ENCODE results near the gene TMPRSS7.
A peak's percentile ranks its signal among the peaks of the same experiment; 100 is the strongest.

Gene TMPRSS7

GRCh38 chr3:112003321-112004080 lies 31.0 kb upstream of the TMPRSS7 start:
- CTCF ChIA-PET: interaction anchor here (0.7 to 6.9 kb wide), 9 partner anchors 9 to 334 kb away, joined by 3 to 55 read pairs (median 5); no protein-coding TSS in a partner anchor
- H3K4me3 Mint-ChIP-seq: no peak overlapping the region
- DNase-seq: no peak
- H3K9me3 Mint-ChIP-seq: no peaks in the 10 kb centered on the region
- no peak overlapping the region for H3K27ac Mint-ChIP-seq
- peaks cover 29% of the 10 kb centered on the region for H3K4me1 Mint-ChIP-seq
- H3K27me3 Mint-ChIP-seq: peaks cover 12% of the 10 kb centered on the region
- no peaks in the 10 kb centered on the region for H3K36me3 Mint-ChIP-seq

DNA sequence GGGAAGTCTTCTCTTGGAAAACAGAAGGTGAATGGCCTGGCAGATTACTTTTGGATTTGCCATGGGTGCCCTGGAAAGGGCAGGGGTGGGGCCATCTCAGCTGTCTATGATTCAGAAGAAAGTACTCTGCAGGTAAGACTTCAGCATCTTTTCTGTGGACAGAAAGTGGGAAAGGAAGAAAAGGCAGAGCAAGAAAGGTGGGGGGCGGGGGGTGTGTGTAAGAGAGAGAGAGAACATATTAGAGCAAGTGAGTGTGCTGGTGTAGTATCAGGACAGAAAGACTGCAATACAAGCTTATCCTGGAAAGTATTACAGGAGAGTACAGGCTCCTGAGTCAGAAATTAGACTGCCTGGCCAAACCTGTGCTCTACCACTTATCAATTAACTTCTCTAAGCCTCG lies 30.3 kb upstream of the TMPRSS7 start:
- Mint-ChIP-seq H3K27me3 (peaks cover 5% of the 10 kb centered on the region), H3K4me1 (peaks cover 23% of the 10 kb centered on the region), H3K27ac (no peak overlapping the region), H3K36me3 (no peaks in the 10 kb centered on the region), H3K9me3 (no peaks in the 10 kb centered on the region), H3K4me3 (no peak overlapping the region)
- CTCF ChIA-PET: interaction anchor here (1.0 to 2.3 kb wide), 5 partner anchors 9 to 335 kb away, joined by 4 to 7 read pairs (median 6); no protein-coding TSS in a partner anchor
- DNase-seq: no peak

- H3K9me3 Mint-ChIP-seq: no peaks in the 10 kb centered on the region
- H3K27ac Mint-ChIP-seq: no peak overlapping the region
- no peaks in the 10 kb centered on the region for H3K27me3 Mint-ChIP-seq
- H3K4me3 Mint-ChIP-seq: no peak overlapping the region
- no peak for DNase-seq
- CTCF ChIA-PET: interaction anchor here (1.0 to 1.1 kb wide), 3 partner anchors 8 to 15 kb away, joined by 4 to 6 read pairs (median 6); no protein-coding TSS in a partner anchor
- H3K4me1 Mint-ChIP-seq: peaks cover 20% of the 10 kb centered on the region
- no peaks in the 10 kb centered on the region for H3K36me3 Mint-ChIP-seq
These were observed 29.9 kb upstream of the TMPRSS7 start for GRCh38 chr3:112004669-112005068.

GRCh38 chr3:112005091-112005672 lies 29.4 kb upstream of the TMPRSS7 start:
- no peaks in the 10 kb centered on the region for H3K9me3 Mint-ChIP-seq
- CTCF ChIA-PET: interaction anchor here (1.0 kb wide), 1 partner anchor 16 kb away, joined by 6 read pairs; no protein-coding TSS in a partner anchor
- peaks cover 18% of the 10 kb centered on the region for H3K4me1 Mint-ChIP-seq
- no peak for DNase-seq
- no peaks in the 10 kb centered on the region for H3K36me3 Mint-ChIP-seq
- no peak overlapping the region for H3K27ac Mint-ChIP-seq
- no peak overlapping the region for H3K4me3 Mint-ChIP-seq
- no peaks in the 10 kb centered on the region for H3K27me3 Mint-ChIP-seq

DNA sequence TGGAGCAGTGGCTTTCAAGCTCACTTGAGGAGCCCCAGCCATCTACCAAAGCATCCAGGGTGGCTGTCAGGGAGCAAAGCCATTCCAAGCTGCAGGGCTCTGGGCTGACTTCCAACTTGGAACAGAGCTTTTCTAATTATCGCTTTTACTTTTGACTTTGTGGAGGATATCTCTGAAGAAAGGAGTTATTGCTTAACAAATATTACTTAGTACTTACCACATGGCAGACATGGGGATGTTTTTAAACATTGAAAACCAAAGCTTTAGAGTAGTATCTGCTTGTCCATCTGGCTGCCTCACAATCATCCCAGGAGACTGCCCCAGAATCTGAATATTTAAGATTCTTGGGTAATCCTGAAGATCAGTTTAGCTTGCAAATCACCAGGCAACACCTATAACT lies 26.9 kb upstream of the TMPRSS7 start:
- no peak for DNase-seq
- Mint-ChIP-seq H3K4me3 (no peak overlapping the region), H3K27me3 (no peaks in the 10 kb centered on the region), H3K9me3 (no peaks in the 10 kb centered on the region), H3K36me3 (no peaks in the 10 kb centered on the region), H3K4me1 (peaks cover 14% of the 10 kb centered on the region), H3K27ac (no peak overlapping the region)
- CTCF ChIA-PET: interaction anchor here (1.5 to 2.8 kb wide), 4 partner anchors 17 to 290 kb away, joined by 3 to 13 read pairs (median 6); no protein-coding TSS in a partner anchor

- Mint-ChIP-seq H3K9me3 (no peaks in the 10 kb centered on the region), H3K27ac (no peak overlapping the region), H3K4me3 (no peak overlapping the region), H3K4me1 (peaks cover 13% of the 10 kb centered on the region), H3K36me3 (no peaks in the 10 kb centered on the region), H3K27me3 (no peaks in the 10 kb centered on the region)
- DNase-seq: no peak
- CTCF ChIA-PET: interaction anchor here (0.7 to 8.2 kb wide), 2 partner anchors 21 to 38 kb away, joined by 3 to 137 read pairs; no protein-coding TSS in a partner anchor
These were observed 24.9 kb upstream of the TMPRSS7 start for GRCh38 chr3:112009670-112010069.

DNA sequence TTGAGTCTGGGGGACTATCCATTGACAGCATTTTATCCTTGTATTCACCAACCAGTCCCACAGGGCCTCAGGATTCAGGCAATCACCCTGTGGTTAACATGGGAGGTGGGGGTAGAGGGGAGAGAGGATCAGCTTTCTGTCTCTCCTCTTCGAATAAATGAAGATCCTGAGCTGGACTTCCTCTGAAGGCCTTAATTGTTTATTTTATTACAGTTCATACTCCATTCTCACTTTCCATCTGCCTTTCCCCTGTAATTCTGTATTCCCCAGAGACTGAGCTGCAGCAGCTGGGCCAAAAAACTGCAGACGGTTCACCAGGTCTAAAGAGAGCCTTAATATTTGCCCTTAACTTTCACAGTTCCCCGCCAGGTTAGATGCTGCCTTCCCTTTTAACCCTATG lies 23.9 kb upstream of the TMPRSS7 start:
- no peak overlapping the region for H3K27ac Mint-ChIP-seq
- no peak for DNase-seq
- CTCF ChIA-PET: interaction anchor here (0.7 to 8.2 kb wide), 3 partner anchors 8 to 294 kb away, joined by 3 to 137 read pairs (median 4); no protein-coding TSS in a partner anchor
- no peaks in the 10 kb centered on the region for H3K9me3 Mint-ChIP-seq
- no peak overlapping the region for H3K4me3 Mint-ChIP-seq
- H3K27me3 Mint-ChIP-seq: no peaks in the 10 kb centered on the region
- H3K36me3 Mint-ChIP-seq: no peaks in the 10 kb centered on the region
- H3K4me1 Mint-ChIP-seq: peaks cover 13% of the 10 kb centered on the region

DNA sequence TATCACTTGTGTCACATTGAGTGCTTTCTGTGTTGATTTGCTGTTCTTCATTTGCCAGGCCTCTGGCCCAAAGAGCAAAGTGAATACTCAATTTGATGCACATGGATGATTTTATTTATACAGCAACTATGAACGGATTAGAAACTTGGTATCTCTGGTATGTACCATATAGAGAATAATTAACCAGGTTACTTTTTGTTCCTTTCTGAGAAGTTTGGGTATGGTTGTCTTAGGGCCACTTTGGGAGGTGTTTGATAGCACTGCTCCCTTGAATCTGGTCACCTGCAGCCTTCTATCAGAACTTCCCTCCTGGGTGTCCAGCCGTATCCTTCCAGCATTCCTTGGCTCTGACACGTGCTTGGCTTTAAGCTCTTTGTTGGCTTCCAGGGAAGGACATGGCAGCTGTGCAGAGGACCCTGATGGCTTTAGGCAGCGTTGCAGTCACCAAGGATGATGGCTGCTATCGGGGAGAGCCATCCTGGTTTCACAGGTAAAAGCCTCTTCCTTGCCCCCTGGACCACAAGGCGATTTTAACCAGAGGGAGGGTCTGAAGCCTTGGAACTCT lies 23.1 kb upstream of the TMPRSS7 start:
- CTCF ChIA-PET: interaction anchor here (0.7 to 8.2 kb wide), 2 partner anchors 23 to 32 kb away, joined by 3 to 137 read pairs; no protein-coding TSS in a partner anchor
- no peak for DNase-seq
- Mint-ChIP-seq H3K36me3 (no peaks in the 10 kb centered on the region), H3K4me3 (no peak overlapping the region), H3K9me3 (no peaks in the 10 kb centered on the region), H3K4me1 (peaks cover 13% of the 10 kb centered on the region), H3K27ac (no peak overlapping the region), H3K27me3 (no peaks in the 10 kb centered on the region)

- no peak overlapping the region for H3K4me3 Mint-ChIP-seq
- no peak overlapping the region for H3K27ac Mint-ChIP-seq
- H3K4me1 Mint-ChIP-seq: peaks cover 13% of the 10 kb centered on the region
- H3K27me3 Mint-ChIP-seq: no peaks in the 10 kb centered on the region
- DNase-seq: no peak
- H3K36me3 Mint-ChIP-seq: no peaks in the 10 kb centered on the region
- no peaks in the 10 kb centered on the region for H3K9me3 Mint-ChIP-seq
- CTCF ChIA-PET: interaction anchor here (0.7 to 8.2 kb wide), 28 partner anchors 8 to 432 kb away, joined by 3 to 137 read pairs (median 4); partner anchors contain the start of genes ABHD10 and TAGLN3
These were observed 22.1 kb upstream of the TMPRSS7 start for GRCh38 chr3:112012205-112012992.

DNA sequence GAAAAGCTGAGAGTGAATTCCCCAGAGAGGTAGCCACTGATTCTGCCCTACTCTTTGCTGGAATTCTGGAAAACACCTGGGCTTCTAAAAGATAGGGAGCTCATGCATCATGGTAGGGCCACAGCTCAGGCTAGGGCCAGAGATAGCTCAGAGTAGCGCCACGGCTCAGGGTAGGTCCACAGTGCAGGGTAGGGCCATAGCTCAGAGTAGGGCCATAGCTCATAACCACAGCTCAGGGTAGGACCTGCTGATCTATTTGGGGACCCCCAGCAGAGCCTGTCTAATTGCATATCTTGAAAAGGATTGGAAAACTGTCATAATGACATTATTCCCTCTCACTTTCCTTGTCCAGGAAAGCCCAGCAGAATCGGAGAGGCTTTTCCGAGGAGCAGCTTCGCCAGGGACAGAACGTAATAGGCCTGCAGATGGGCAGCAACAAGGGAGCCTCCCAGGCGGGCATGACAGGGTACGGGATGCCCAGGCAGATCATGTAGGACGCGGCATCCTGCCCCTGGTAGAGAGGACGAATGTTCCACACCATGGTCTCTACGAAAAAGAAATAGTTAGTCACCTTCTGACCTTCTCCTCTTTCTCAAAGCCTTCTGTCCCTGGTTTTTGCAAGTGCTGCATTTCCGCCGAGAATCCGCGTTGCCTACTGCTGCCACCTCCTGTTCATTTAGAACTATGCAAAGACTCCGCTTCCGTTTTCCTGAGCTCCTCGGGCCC lies 21.3 kb upstream of the TMPRSS7 start:
- Mint-ChIP-seq H3K4me1 (peaks cover 13% of the 10 kb centered on the region), H3K36me3 (no peaks in the 10 kb centered on the region), H3K9me3 (no peaks in the 10 kb centered on the region), H3K4me3 (no peak overlapping the region), H3K27ac (no peak overlapping the region), H3K27me3 (no peaks in the 10 kb centered on the region)
- CTCF ChIA-PET: interaction anchor here (0.6 to 8.2 kb wide), 42 partner anchors 9 to 433 kb away, joined by 3 to 137 read pairs (median 4); partner anchors contain the start of genes ABHD10, TAGLN3 and TMPRSS7
- peak; percentile 67 for DNase-seq

- Mint-ChIP-seq H3K27me3 (no peaks in the 10 kb centered on the region), H3K27ac (no peak overlapping the region), H3K4me1 (peaks cover 13% of the 10 kb centered on the region), H3K9me3 (no peaks in the 10 kb centered on the region), H3K36me3 (no peaks in the 10 kb centered on the region), H3K4me3 (no peak overlapping the region)
- CTCF ChIA-PET: interaction anchor here (0.6 to 8.2 kb wide), 34 partner anchors 8 to 433 kb away, joined by 3 to 137 read pairs (median 4); partner anchors contain the start of genes ABHD10, TAGLN3 and TMPRSS7
- DNase-seq: no peak
These were observed 20.8 kb upstream of the TMPRSS7 start for GRCh38 chr3:112013784-112014143.

DNA sequence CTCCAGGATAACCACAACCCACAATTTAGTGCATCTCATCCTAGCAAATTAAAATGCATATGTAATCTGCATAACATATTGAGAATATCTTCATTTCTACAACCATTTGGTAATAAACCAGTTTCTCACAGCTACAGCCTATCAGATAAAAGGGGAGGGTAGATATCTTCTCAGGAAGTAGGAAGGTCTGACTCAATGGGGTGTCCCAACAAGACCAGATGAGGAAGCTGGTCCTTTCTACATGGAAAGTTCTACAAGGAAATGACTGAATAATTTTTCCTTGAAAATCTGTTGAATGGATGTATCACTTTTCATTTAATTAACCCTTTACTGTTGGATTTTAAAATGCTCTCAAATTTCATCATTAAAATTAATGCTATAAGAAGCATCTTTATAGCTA lies 17.4 kb upstream of the TMPRSS7 start:
- Mint-ChIP-seq H3K36me3 (no peaks in the 10 kb centered on the region), H3K27me3 (no peaks in the 10 kb centered on the region), H3K4me3 (no peak overlapping the region), H3K27ac (no peak overlapping the region), H3K4me1 (peaks cover 13% of the 10 kb centered on the region), H3K9me3 (no peaks in the 10 kb centered on the region)
- CTCF ChIA-PET: interaction anchor here (1.1 to 8.2 kb wide), 4 partner anchors 24 to 300 kb away, joined by 4 to 137 read pairs (median 24); no protein-coding TSS in a partner anchor
- DNase-seq: no peak

DNA sequence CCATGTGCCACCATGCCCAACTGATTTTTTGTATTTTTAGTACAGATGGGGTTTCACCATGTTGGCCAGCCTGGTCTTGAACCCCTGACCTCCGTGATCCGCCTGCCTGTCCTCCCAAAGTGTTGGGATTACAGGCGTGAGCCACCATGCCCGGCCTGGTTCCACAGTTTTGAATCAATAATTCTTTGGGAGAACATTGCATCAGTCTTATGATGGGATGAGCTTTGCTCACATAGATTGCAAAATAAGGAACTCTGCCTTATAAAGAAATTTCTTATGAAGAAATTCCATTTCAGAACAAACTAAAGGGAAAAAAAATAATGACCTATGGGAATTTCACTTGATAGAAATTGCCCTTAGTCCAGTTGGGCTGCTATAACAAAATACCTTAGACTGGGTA lies 15.8 kb upstream of the TMPRSS7 start:
- H3K4me1 Mint-ChIP-seq: peaks cover 5% of the 10 kb centered on the region
- H3K9me3 Mint-ChIP-seq: no peaks in the 10 kb centered on the region
- H3K36me3 Mint-ChIP-seq: no peaks in the 10 kb centered on the region
- CTCF ChIA-PET: no interaction called here
- no peak overlapping the region for H3K27ac Mint-ChIP-seq
- H3K27me3 Mint-ChIP-seq: peaks cover 5% of the 10 kb centered on the region
- H3K4me3 Mint-ChIP-seq: no peak overlapping the region
- DNase-seq: no peak
